Cerebellar cortex (tissue), 1 donor: Measurements from ENCODE around the gene S100G.

Experiments used
- DNase-seq: peaks from one replicate; pipeline ENCODE4 v3.0.0-alpha.2; 2015; ENCODE audit warnings: low spot score

S100G gene

GRCh38 chrX:16646366-16647138 is 3.4 kb upstream of the S100G start:
- DNase-seq, result no peak

DNA sequence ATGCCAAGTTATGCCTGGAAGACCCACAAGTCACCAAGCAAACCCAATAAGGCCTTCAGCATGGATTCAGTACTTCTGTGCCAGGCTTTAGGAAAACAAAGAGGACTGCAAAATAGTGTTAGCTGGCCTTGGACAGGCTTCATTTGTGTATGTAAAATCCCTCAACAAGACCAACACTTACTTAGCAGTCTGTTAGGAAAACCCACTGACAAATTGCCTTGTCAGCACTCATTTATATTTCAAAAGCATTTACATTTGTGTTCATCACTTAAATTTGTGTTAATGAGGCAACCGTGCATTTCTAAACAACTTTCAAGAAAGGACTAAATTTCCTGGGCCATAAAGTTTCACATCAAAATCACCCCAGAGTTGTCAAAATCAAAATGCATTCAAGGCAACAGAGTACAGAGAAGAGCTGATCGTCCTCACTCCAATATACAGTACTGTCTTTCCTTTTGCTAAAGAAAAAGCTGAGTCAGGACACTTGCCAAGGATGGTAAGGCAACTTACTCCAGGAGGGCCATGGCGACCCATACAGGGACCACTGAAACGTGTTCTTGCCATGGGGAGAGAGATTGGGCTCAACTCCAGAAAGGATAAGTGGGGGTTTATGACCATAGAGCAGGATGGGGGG is 1.6 kb downstream of the S100G start:
- DNase-seq, result no peak

GRCh38 chrX:16653424-16653823 is 3.5 kb downstream of the S100G start:
- no peak for DNase-seq

DNA sequence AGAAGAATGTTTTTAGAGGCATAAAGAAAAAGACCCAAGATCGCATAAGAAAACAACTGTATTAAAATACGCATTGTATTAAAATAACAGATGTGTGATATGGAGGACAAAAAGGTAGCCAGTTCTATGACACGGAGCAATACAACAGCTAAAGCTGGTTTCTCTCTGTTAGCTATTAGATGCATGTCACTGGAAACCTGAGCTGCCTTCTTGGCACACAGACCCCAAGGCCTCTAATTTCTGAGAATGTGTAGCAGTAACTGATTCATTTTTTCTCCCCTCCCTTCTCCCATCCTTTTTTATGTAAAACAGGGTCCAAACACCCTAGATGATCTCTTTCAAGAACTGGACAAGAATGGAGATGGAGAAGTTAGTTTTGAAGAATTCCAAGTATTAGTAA is 4.1 kb downstream of the S100G start:
- no peak for DNase-seq

DNA sequence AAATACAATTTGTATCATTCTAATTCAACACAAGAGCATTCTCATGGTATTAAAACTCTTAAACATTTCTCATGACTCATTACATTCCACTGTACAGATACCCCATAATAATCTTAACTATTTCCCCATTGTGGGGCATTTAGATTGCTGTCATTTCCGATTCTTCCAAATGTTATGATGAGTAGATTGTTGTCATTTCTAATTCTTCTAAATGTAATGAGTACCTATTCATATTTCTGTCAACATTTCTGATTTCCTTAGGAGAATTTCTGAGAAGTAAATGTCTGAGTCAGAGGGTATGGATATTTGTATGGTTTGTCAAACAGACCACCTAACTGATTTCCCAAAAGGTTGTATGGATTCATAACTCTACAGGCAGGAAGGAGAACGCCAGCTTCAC is 8.3 kb downstream of the S100G start:
- DNase-seq, result no peak

- no peak for DNase-seq
Measured at GRCh38 chrX:16659321-16659720, 9.4 kb downstream of the S100G start.

DNA sequence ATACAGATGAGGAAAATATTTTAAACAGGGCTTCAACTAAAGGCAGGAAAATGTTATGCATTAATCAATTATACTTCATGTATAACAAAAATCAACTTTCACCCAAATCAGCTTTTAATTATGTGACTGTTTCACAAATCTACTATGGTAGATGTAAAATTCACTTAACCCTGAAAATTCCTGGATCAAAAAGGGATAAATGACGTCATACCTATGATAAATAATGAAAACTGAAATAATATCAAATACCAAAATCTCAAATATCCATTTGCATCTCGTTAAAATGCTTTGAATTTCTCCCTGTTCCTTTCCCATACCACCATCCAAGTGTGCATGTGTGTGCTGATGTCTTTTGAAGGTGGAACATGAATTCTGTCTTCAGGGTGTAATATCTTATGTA is 11.5 kb downstream of the S100G start:
- no peak for DNase-seq

GRCh38 chrX:16662402-16662801 is 12.4 kb downstream of the S100G start:
- no peak for DNase-seq

DNA sequence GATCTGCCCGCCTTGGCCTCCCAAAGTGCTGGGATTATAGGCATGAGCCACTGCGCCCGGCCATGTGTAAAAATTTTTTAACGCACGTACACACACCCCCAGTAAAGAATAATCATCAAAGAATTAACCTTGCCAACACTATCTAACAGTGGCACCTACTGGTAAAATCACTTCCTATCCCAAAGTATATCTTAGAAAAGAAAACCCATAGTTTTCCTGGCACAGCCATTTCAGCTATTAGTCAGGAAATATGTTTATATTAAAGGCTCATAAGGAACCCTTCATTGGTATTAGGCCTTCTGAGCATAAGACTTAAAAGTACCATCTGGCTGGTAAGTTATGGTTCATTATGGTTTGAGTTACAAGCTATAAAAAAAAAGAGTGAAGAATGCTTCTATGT is 14.1 kb downstream of the S100G start:
- DNase-seq, result no peak

DNA sequence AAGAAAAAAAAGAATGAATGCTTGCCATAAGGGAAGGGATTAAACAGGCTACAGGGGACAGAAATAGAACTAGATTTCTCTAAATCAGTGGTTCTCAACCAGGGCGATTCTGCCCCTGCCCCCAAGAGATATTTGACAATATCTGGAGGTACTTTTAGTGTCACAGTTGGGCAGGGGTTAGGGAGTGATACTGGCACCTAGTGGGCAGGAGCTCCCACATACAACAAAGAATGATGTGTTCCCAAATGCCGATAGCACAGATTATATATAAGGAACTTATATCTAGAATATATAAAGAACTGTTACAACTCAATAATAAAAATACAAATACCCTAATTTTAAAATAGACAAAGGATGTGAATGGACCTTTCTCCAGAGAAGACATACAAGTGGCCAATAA is 14.7 kb downstream of the S100G start:
- DNase-seq, result no peak

GRCh38 chrX:16665089-16665488 is 15.1 kb downstream of the S100G start:
- DNase-seq, result no peak

- DNase-seq, result peak; percentile 69
Measured at GRCh38 chrX:16666541-16666940, 16.6 kb downstream of the S100G start.

DNA sequence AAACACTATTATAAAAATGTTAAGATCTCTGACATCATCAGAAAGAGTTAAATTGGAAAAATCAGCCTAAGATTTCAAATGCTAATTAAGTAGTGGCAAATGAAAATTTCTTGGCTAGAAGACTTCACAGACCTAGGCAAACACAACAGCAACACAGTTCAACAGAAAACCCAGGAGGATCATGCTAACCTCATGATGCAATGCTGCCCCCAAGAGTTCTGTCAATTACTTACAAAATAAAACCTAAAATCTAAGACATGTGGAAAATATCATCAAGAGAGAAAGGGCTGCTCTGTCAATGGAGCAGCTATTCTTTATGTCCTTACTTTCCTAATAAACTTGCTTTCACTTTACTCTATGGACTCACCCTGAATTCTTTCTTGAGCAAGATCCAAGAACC is 21.0 kb downstream of the S100G start:
- peak; percentile 50 for DNase-seq

DNA sequence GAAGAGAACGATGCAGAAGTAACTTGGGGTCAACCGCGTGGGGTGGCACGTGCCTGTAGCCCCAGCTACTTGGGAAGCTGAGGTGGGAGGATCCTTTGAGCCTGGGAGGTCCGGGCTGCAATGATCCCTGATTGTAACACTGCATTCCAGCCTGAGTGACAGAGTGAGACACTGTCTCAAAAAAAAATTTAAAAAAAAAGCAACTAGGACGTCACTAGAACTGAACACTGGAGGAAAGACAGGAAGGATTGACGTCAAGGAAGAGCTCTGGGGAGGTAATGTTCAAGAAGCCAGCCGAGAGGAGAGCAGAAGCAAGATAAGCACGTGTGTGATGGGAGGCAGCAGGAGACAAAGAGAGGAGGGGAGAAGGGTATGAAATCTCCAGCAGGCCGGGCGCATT is 28.7 kb downstream of the S100G start:
- DNase-seq, result no peak

- DNase-seq, result no peak
Measured at GRCh38 chrX:16683007-16683664, 33.2 kb downstream of the S100G start.

- no peak for DNase-seq
Measured at GRCh38 chrX:16687514-16687913, 37.6 kb downstream of the S100G start.

- peak; percentile 44 for DNase-seq
Measured at GRCh38 chrX:16695079-16695676, 45.2 kb downstream of the S100G start.

- no peak for DNase-seq
Measured at GRCh38 chrX:16696956-16697355, 47.0 kb downstream of the S100G start.

GRCh38 chrX:16699389-16699788 is 49.4 kb downstream of the S100G start:
- DNase-seq, result no peak

DNA sequence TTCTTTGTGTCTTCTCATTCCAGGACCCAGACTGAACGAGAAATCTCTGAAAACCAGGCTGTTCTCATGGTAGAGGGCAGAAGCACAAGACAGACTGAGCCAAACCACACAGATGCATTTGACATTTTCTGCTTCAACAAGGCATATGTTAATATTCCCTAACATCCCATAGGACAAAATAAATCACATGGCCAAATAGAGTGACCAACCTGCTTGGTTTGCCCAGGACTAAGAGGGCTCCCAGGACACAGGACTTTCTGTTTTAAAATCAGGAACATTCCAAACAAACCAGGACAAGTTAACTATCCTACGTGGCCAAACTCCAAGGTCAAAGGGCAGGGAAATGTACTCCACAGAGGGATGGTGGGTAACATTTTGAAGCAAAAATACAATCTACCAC is 50.8 kb downstream of the S100G start:
- no peak for DNase-seq

- DNase-seq, result no peak
Measured at GRCh38 chrX:16702700-16703599, 53.0 kb downstream of the S100G start.
